T follicular helper cell (primary cell): ENCODE results near the gene ZBTB7B.

ENCODE experiments used
- DNase-seq: peaks from one replicate; pipeline ENCODE4 v3.0.0-alpha.2; 2020; ENCODE audit warnings: low read depth

Gene ZBTB7B

DNA sequence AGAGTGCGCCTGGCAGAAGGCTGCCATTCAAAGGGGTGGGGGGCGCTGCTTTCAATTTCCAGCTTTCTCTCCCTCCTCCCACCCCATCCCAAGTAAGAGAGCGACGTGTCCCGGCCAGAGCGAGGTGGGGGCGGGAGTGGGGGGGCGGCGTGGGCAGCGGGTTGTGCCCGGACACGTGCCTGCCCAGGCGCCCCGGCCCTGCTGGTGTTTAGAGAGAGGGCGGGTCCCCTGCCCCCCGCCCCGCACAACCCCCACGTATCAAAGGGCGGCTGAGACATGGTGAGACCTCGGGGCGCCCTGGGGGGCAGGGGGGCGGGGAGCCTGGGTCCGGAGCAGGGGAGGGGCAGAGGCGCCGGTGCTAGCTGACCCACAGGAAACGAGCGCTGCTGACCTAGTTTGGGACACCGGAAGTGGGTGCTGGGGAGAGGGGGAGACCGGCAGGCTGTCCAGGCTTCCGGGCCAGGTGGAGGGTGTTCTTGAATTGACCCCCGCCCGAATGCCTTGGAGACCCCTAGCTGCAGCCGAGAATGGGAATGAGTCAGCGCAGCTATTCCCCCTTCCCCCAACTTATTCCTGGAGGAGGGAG is 1.3 kb downstream of the ZBTB7B start:
- DNase-seq: no peak

GRCh38 chr1:155004352-155005075 is 1.9 kb downstream of the ZBTB7B start:
- no peak for DNase-seq

DNA sequence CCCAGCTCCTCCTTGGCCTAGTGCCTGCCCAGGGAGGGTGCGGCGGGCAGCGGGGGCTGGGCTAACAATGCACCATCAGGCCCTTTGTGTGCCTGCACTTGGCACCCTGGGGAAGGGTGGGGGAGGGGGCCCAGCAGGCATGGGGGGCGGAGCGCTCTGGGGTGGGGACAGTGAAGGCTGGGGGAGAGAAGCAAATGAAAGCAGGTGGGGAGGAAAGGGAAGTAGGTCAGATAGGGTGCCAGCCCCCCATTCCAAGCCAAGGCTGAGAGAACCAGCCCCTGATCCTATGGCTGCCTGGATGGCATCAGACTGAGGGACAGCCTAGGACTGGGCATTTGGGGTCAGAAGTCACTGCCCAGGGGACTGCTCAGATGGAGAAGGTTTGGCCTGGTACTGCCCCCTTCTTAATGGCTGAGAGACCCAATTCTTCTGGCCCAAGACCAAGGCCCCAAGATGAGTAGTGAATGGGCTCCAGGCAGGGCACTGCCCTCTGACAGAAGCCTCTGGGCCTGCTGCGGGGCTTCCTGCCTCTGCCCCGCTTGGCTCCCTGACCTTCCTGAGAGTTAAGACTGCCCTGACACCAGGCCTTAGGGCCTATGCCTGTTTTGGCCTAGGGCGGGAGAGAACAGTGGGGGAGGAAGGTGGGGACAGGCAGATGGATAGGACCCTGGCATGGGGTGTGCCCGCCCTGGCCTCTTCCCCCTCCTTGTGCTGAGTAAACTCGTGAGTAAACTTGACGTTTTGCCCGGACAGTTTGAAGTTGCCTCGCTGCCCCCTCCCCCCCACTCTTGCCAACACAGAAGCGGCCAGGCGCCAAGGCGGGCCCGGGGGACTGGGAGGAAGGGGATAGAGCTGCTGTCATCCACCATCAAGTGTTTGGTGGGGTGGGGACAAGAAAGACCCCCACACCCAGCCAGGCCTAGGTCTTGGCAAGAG is 2.7 kb downstream of the ZBTB7B start:
- DNase-seq: no peak

GRCh38 chr1:155006601-155007101 is 4.0 kb downstream of the ZBTB7B start:
- DNase-seq: no peak

- no peak for DNase-seq
Observed at GRCh38 chr1:155007251-155007828, 4.7 kb downstream of the ZBTB7B start.

DNA sequence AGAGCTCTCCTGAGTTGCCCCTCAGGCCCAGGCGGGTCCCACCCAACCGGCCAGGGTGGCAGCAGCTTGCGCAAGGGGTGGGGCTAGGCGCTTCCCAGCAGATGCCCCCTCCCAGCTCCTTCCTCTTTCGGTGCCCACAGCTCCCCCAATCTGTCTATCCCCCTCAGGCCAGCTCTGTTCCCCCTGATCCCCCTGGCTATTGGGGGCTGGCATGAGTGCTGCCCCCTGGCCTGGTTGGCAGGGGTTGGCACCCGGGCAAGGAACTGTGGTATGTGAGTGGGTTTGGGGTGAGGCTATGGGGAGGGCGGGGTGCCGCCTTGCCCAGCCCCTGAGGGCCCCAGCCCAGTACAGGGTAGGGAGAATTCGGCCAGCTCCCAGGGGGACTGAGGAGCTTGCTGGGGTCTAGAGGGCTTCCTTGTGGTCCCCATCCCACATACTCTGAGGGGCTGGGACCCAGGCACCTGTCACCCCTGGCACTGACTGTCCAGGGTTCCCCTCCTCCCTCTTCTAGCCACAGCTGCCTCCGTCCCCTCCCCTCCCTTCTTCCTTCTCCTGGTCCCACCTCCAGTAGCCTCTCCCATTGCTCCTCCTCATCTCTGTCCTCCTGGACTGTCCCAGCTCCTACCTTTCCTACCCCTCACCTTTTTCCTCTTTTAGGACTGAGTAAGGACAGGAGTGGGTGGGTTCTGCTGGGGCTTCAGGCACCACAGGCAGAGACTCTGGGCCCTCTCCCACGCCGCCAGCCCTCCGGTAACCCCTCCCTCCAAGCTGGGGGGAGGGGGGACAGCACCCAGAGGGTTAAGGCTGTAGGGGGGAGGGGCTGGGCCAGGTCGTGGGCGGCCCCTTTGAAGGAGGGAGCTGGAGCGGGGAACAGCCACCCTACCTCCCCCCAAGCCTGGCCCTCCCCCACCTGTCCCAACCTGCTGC is 5.7 kb downstream of the ZBTB7B start:
- no peak for DNase-seq

DNA sequence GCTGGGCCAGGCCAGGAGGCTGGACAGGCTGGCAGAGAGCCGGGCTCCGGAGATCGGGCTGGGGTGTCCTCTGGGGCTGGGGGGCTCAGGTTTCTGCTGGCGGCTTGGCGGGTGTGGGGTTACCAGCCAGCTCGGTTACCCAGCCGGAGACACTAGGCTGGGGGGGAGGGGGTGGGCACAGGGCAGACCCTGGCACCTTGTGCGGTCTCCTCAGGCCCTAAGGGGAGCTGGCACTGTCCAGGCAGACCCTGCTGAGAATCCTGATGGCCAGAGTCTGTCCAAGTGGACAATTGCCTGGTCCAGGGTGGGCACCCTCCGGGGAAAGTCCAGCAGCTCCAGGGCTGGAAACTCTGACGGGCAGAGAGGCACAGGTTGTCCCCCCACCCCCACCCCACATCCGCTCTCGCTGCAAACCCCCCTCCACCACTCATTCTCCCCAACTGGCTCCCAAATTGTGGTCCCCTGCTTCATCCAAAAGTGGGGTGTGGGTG is 6.7 kb downstream of the ZBTB7B start:
- no peak for DNase-seq

- DNase-seq: no peak
Observed at GRCh38 chr1:155009742-155010141, 7.1 kb downstream of the ZBTB7B start.

DNA sequence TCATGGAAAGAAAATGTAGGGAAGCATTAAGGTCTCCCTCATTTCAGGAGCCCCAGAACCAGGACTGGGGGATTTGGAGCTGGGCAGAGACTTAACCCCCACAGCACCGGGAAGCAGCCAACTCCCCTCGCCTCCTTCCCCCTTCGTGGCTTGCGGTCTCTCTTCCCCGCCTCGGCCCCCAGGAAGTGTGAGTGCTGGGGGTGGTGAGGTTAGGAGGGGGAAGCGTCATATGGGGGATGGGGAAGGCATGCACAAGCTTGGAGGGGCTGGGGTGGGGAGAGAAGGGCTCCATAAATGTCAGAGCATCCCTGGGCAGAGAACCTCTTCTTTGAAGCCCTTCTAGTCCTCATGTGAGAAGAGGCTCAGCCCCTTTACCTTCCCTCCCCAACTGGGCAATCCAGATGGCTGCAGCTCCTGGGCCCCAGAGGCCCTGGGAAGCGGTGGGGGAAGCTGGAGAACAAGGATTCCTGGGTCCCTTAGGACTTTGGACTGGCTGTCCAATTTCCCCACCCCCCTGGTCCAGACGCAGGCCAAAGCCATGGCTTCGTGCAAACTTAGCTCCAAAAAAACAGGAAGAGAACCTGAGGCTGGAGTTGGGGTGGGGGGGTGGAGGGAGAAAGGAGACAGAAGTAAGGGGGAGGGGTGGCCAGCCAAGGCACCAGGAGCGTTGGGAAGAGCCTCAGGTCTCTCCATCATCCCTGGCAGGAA is 7.8 kb downstream of the ZBTB7B start:
- no peak for DNase-seq

- DNase-seq: no peak
Observed at GRCh38 chr1:155011004-155011416, 8.4 kb downstream of the ZBTB7B start.

DNA sequence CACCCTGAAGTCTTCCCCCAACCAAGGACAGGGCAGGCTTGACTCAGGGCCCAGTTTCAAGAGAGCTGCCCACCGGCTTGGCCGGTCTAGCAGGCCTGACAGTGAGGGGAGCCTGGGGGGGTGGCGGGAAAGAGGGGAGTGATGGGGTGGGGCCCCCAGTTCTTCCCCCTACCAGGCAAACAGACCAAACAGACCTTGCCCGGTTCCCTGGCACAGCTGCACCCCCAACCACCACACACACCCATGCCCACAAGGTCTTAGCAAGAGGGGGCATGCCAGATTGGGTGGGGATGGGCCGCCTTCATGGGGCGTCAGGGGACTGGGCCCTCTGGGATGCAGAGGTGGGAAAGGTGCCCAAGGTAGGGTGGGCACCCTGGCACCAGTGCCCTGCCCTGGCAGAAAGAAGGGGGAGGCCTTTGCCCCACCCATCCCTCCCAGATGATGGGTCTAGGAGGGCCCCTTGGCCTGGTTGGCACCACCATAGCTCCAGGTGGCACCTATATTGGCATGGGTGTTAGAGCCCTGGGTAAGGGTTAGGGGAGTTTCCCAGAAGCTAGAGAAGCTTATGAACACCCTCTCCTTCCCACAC is 8.9 kb downstream of the ZBTB7B start:
- DNase-seq: no peak

DNA sequence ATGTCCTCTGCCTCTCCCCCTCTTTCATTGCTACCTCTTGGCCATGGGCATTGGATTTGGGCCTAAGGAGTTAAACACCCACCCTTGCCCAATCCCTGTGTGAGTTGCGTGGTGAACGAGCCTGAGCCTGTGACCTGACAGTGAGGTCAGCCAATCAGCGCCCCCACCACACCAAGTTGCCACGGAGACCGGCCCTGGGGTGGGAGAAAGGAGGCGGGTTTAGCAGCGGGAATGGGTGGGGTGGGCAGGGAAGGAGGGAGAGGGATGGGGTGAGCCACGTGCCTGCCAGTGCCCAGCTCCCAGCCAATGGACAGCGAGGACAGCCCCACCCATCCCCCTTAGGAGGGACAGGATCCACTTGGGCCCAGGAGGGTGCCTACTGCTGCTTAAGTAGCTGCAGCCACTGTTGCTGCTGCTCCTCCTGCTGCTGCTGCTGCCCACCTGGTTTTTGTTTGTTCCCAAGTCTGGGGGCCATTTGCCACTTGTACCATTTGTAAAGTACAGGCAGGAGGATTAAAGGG is 9.5 kb downstream of the ZBTB7B start:
- no peak for DNase-seq

- DNase-seq: no peak
Observed at GRCh38 chr1:155012776-155013602, 10.4 kb downstream of the ZBTB7B start.

- DNase-seq: no peak
Observed at GRCh38 chr1:155013632-155014031, 11.0 kb downstream of the ZBTB7B start.

- no peak for DNase-seq
Observed at GRCh38 chr1:155014709-155015508, 12.3 kb downstream of the ZBTB7B start.

DNA sequence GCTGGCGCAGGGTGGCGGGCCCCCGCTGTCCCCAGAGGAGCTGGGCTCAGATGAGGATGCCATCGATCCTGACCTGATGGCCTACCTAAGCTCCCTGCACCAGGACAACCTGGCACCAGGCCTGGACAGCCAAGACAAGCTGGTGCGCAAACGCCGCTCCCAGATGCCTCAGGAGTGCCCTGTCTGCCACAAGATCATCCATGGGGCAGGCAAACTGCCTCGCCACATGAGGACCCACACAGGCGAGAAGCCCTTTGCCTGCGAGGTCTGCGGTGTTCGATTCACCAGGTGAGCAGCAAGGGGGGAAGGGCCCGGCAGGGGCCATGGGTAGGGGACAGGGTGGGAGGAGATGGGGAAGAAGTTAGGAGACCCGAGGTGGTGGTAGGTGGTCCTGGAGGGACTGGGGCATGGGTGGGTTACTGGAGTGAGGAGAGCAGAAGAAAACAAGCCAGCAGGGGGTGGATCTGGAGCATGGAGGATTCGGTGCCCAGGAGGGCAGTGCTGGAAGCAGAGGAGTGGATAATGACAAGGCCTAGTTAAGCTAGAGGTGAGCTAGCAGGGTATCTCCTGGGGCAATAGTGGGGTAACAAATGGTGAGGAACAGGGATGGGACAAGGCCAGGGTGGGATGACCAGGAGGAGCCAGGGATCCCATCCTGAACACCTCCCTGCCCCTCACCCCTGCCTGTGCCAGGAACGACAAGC is 13.1 kb downstream of the ZBTB7B start:
- no peak for DNase-seq

GRCh38 chr1:155016231-155016831 is 13.7 kb downstream of the ZBTB7B start:
- DNase-seq: no peak
